ENCODE data around the gene SND1.
A peak's percentile ranks its signal among the peaks of the same experiment; 100 is the strongest.

The SND1 gene

GRCh38 chr7:127798023-127798422 is 146.0 kb downstream of the SND1 start:
- no peak for DNase-seq (ENCODE audit: low spot score)
- no peak for FAIRE-seq

DNA sequence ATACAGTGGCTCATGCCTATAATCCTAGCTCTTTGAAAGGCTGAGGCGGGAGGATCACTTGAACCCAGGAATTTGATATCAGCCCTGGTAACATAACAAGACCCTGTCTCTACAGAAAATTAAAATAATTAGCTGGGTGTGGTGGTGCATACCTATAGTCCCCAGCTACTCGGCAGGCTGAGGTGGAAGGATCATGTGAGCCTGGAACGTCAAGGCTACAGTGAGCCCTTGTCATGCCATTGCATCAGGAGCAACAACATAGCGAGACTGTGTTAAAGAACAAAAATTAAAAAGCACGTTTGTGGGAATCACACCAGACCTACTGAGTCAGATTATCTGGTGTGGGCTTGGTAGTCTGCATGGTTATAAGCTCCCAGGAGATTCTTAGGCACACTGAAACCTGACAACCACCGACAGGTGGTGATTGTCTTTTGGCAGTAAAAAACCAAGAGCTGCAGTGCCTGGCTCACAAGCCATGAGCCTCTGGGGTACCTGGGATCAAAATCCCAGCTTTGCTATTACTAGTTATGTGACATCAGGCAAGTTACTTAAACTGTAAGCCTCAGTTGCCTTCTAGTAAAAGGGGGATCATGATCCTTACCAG is 146.9 kb downstream of the SND1 start:
- DNase-seq (ENCODE audit: low spot score) = no peak
- no peak for FAIRE-seq

- DNase-seq (ENCODE audit: low spot score) = no peak
- FAIRE-seq = no peak
Measured at GRCh38 chr7:127799535-127800305, 147.7 kb downstream of the SND1 start.

GRCh38 chr7:127802845-127803244 is 150.9 kb downstream of the SND1 start:
- DNase-seq (ENCODE audit: low spot score) (no peak), FAIRE-seq (no peak)

DNA sequence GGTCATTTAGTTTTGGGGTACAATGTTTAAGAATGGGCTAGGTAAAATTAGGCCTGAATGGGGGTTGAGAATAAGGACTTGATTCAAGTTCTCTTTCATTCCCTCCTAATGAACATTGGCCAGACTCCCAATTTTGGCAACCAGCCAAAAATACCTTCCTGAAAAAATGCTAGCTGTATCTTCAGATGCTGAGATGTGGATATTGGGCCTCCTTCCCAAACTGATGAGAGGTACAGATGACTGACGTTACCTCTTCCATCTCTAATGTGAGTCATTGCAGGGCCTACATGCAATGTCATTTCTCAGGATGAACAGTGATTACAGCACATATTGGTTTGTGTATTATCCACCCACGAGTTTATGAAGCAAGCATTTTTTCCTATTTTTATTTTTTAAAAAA is 151.6 kb downstream of the SND1 start:
- no peak for FAIRE-seq
- DNase-seq (ENCODE audit: low spot score) = peak; percentile 2

DNA sequence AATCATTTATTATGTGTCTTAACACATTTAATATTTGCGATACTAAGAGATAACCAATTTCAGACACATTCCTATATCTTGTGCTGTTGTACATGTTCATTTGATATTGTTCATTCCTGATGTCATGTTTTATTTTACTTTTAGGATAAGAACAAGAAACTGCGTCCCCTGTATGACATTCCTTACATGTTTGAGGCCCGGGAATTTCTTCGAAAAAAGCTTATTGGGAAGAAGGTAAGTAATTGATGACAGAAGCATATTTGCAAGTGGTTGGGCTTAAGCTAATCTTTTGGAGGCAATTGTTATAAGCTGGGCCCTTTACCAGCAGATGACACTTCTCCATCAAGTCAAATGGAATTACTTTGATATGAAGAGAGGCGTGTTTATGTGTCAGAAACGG is 155.3 kb downstream of the SND1 start:
- DNase-seq (ENCODE audit: low spot score) = no peak
- no peak for FAIRE-seq

DNA sequence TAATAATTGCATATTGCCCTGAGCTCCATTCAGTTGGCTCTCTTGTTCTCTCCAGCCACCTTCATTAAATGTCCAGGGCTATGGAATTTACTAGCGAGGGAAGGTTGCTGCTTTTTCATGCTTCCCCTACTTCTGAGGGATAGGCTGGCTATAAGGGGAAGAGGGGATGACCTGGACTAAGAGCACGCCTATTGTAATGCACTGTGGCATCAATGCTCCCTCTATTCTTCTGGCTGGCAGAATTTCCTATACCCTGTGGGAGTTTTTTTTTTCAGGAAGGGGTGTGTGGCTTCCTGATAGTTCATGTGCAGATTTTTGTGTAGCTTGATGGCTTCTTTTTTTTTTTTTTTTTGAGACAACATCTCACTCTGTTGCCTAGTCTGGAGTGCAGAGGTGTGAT is 155.8 kb downstream of the SND1 start:
- FAIRE-seq (no peak), DNase-seq (ENCODE audit: low spot score) (no peak)

DNA sequence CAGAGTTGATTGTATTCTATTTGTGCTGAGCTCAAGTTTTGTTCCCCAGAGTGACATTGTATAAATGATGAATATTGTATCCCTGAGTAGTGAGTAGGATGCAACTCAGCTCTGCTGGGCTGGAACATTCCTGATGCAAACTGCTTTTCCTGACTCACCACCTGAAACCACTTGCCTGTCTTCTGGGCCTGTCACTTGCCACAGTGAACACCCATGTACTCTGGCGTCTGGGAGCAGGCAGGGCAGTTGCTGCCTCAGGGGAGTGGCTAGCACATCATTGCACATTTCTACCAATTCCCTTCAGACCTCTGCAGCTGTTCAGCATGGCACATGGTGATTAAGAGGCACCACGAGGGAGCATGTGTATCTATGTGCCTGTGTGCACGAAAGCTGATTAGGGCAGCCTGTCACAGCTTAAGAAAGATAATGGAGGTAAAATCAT is 157.3 kb downstream of the SND1 start:
- no peak for DNase-seq (ENCODE audit: low spot score)
- no peak for FAIRE-seq

- FAIRE-seq = no peak
- DNase-seq (ENCODE audit: low spot score) = no peak
Measured at GRCh38 chr7:127810113-127810512, 158.1 kb downstream of the SND1 start.

DNA sequence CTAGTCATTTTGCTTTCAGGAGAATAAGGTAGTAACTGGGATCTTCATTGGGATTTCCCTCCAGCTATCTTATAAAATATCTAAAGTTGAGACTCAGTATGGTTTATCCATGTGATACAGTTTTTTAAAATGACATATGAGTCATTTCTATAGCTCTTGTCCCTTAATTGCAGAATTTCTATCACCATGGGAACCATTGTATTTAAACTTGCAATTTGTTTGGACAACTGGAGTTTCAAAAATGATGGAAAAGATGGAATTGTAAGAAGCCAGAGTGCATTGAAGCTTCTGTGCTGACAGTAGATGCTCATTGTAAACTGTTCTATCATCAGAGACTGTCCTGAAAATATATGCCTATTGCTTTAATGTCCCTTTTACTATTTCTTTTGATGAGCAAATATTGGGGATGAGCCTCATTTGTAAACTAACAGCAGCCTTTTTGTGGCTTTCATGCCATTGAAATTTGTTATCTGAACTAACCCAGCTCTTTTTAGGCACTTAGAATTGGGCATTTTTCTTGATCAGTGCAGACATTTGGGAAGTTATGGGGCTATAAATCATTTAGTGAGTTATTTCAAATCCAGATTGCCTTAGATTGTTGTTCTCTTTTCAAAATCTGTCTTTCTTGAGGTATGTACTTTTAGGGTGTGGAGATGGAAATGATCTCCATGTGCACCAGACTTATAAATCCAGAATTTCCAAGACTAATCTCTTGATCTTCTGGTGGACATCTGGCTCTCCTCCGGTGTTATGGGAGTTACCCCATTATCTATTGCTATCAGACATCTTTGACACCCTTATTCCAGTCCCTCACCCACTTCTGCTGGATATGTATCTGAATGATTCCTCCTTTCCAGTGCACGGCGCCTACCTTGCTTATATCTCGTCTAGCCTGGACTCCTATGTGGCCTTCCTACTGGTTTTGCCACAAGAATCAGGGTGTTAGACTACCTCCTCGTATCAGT is 159.0 kb downstream of the SND1 start:
- FAIRE-seq (no peak), DNase-seq (ENCODE audit: low spot score) (no peak)

DNA sequence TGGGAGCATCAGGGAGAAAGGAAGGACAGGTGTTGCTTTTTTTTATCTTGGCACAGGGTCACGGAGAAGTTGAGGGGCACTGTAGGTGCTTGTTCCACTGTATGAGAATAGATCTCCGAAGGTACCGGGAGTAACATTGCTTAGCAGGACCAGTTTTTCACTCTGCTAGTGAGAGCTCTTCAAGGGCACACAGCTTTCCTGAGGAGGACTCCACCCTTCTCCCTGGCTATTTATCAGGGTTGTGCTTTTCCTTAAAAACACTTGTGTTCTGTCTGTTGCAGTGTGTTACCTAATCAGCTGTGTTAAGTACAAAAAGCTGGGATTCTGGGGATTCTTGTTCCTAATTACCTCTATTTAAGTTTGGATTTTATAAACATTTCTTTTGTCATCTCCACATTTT is 160.5 kb downstream of the SND1 start:
- no peak for FAIRE-seq
- DNase-seq (ENCODE audit: low spot score) = no peak

DNA sequence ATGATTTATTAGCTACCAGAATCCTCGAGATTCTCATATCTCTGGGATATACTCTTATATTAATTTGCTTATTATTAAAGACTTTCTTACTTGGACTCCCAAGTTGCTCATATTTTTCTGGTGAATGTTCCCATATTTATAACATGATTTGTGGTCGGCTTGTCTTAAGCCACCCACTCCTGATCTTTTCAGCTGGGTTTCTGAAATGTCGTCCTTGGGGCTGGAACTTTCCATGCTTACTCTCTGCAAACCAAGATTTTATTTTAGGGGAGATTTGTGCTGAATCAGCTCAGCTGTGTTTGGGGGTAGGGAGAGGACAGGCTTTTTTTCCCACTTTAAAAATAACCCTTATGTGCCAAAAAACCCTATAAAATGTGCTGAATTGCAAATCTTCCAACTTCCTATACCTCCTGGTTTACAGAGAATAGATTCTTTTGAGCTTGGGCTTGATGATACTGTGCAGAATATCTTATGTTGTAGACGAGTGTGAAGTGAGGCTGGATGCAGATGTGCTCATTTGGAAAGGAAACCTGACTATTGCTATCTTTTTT is 162.1 kb downstream of the SND1 start:
- no peak for FAIRE-seq
- DNase-seq (ENCODE audit: low spot score) = no peak

- no peak for DNase-seq (ENCODE audit: low spot score)
- no peak for FAIRE-seq
Measured at GRCh38 chr7:127815631-127816145, 163.7 kb downstream of the SND1 start.

- DNase-seq (ENCODE audit: low spot score) (no peak), FAIRE-seq (no peak)
Measured at GRCh38 chr7:127816354-127817190, 164.6 kb downstream of the SND1 start.

GRCh38 chr7:127817466-127817865 is 165.5 kb downstream of the SND1 start:
- FAIRE-seq = no peak
- DNase-seq (ENCODE audit: low spot score) = no peak

- DNase-seq (ENCODE audit: low spot score) (no peak), FAIRE-seq (no peak)
Measured at GRCh38 chr7:127818306-127818705, 166.3 kb downstream of the SND1 start.

- FAIRE-seq (no peak), DNase-seq (ENCODE audit: low spot score) (peak; percentile 5)
Measured at GRCh38 chr7:127819975-127820731, 168.2 kb downstream of the SND1 start.

DNA sequence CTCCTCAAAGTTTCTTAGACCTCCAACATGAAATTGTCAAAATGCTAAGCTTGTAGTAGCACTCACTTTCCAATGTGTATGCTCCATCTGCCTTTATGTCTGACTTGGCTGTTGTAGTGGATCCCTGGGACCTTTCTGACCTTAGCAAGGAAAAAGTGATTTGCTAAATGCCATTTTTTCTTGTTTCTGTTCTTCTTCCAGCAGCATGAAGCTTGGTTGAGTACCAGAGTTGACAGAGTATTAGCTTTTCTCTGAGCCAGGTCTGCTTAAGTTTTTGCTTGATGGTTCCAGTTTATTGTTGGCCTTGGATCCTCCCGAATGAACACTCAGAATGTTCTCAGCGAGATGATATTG is 168.7 kb downstream of the SND1 start:
- DNase-seq (ENCODE audit: low spot score) (no peak), FAIRE-seq (no peak)

DNA sequence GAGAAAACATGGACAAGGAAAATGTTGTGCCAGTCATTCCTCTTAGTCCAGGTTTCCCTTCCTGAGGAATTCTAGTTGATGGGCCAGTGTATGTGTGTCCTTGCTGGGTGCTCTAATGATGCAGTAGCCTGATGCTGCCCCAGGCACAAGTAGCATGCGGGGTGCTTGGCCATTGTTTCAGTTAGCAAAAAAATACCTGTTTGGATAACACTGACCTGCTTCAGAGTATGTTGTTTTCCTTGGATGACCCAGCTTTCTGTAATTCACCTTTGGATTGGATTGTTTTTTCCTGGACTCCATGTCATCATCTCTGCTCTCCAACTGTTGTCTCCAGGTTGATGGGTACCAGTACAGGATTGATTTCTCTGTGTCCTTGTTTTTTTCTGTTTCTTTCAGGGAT is 169.2 kb downstream of the SND1 start:
- no peak for FAIRE-seq
- DNase-seq (ENCODE audit: low spot score) = no peak

Measured in urothelium cell line (cell line).